Measurements from ENCODE around the gene LIPC.

LIPC gene

DNA sequence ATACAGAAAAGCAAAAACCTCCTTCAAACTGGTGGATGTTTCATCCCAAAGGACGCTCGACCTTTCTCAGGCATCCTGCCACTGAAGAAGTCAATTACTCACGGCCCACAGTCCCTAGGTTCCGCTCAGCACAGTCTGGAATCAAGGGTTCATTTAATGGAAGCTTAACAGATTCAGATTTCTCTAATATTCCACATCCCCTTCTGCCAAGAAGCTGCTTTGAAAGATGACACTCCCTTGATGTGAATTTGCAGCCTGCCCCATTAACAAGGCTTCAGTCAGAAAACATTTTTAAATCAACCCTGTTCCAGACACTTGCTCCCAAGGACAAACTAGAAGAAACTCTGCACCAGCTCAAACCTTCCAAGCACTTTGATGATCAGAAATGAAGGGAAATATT is 81.2 kb downstream of the LIPC start:
- no peak for DNase-seq (ENCODE audit: low read depth in 2 of 2, low spot score in 1 of 2)

- DNase-seq (ENCODE audit: low read depth in 2 of 2, low spot score in 1 of 2) = no peak
Measured at GRCh38 chr15:58513726-58514336, 82.0 kb downstream of the LIPC start.

DNA sequence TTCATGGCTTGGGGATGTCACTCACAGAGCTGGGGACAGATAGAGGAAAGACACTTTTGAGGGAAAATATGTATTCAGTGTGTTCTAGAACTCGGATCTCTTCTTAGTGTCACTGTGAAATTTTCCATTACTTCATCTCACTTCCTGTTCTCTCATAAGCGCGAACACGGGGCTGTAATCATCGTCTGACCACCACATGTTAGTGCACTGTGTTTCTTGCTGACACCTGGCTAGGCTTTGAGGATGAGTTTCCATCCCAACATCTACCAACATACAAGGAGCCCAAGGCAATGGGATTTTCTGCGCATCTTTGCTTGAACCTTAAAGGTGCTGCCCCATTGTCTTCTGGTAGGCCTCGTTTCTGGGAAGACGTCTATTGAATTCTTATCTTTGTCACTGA is 84.0 kb downstream of the LIPC start:
- DNase-seq (ENCODE audit: low read depth in 2 of 2, low spot score in 1 of 2) = no peak

DNA sequence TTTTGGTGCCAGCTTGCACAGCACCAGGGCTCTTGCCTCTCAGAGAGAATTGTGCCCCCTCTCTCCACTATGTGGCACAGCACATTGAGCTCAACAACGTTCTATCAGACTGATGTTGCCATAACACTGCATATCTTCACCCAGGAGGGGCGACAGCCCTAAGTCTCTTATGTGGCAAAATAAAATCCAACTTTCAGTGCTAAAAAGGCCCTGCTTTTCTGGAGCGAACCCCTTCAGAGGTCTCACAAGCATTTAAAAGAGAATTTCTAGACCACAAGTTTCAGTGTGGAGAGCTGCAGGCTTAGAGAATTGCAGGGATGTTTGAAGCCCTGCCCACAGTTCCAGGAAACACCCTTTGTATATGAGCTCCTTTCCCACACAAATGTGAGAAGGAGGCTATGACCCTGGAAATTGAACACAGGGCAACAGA is 85.5 kb downstream of the LIPC start:
- DNase-seq (ENCODE audit: low read depth in 2 of 2, low spot score in 1 of 2) = no peak

DNA sequence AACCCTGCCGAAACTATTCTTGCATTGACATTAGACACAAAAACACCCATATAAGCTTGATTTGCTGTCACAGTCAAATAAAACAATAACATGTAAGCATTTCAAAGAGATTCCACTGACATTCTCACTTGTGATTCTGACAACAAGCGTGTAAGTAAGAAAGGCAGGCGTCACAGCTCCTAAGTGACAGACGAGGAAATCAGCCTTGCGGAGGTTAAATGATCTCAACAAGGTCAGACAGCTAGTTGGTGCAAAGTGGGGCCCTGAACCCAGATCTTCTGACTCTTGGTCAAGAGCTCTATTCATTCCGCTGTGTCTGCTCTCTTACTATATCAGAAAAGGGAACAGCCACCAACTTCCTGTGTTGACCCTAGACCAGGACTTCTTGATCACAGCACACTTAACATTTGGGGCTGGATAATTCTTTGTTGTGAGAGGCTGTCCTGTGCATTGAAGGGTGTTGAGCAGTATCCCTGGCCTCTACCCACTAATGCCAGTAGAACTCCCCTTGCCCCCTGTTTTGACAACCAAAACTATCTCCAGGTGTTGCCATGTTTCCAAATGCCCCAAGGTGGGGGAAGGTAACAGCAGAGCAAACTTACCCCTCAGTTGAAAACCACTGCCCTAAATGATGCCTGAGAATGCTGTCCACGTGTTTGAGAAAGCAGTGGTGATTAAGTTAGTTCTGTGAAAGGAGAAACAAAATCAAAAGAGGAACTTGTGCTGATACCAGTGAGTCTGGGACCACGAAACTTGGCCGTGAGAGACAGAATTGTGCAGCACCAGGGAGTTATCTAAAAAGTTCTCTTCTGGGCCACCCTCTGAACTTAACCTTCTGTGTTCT is 86.1 kb downstream of the LIPC start:
- DNase-seq (ENCODE audit: low read depth in 2 of 2, low spot score in 1 of 2) = no peak

GRCh38 chr15:58518626-58519025 is 86.8 kb downstream of the LIPC start:
- DNase-seq (ENCODE audit: low read depth in 2 of 2, low spot score in 1 of 2) = no peak

GRCh38 chr15:58519516-58519915 is 87.7 kb downstream of the LIPC start:
- DNase-seq (ENCODE audit: low read depth in 2 of 2, low spot score in 1 of 2) = no peak

DNA sequence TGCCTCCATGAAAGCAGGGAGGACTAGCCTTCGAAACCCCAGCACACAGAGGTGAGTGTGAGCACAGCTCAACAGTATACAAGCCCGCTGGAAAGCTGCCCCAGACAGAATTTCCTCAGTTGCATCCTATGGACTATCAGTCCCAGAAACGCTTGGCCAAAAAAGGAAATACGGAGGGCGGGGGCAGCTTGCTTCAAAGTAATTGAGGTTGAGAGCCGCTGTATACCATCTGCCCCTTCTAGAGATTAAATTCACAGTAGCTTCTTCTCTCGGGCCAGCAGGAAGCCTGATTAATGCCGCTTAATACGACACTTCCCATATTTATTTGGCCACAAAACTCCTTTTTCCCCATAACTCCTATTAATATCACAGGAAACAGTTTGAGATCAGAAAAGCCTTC is 88.7 kb downstream of the LIPC start:
- no peak for DNase-seq (ENCODE audit: low read depth in 2 of 2, low spot score in 1 of 2)

GRCh38 chr15:58520936-58521292 is 89.1 kb downstream of the LIPC start:
- no peak for DNase-seq (ENCODE audit: low read depth in 2 of 2, low spot score in 1 of 2)

DNA sequence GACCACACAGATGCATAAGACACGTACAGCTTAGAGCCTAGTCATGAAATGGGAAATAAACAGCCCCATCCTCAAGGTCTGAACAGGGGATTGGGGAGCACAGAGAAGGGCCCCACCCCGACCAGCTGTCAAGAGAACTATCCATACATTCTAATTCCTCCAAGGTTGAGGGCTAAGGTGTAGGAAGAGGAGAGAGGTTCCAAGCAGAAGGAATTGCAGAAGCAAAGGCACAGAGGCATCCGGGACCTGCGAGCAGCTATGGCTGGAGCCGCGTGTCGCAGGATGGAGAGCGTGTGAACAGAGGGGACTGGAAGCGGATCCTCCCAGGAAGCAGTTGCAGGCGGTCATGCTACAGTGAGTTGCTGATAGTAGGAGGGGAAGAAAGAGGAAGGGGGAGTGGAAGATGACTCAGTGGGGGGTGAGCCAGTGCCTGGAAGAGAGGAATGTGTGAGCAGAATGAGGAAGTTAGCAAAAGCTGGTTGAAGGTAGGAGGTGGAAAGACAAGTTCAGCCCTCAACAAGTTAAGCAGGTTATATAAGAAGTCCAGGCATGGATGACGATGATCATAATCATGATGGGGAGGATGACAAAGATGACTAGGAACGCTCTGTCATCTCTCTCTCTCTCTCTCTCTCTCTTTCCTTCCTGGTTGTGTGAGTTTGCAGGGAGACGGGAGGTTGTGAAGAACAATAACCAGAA is 89.7 kb downstream of the LIPC start:
- DNase-seq (ENCODE audit: low read depth in 2 of 2, low spot score in 1 of 2) = no peak

DNA sequence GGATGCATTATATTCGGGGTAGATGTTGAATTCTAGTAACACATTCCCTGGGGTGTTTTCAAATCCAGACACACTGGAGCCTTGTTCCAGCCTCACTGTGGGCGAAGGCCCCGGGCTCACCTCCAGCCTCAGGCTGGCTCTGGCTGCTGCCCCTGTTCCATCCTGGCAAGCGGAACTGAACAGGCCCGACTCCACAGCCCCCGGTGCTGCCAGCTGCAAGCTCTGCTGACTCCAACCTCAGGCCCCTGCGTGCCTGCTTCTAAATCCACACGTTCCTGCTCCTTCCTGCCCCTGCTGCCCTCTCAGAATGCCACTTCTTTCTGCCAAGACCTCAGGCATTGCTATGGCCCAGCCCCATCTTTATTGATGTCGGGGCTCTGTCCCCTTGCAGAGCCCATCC is 90.6 kb downstream of the LIPC start:
- no peak for DNase-seq (ENCODE audit: low read depth in 2 of 2, low spot score in 1 of 2)

DNA sequence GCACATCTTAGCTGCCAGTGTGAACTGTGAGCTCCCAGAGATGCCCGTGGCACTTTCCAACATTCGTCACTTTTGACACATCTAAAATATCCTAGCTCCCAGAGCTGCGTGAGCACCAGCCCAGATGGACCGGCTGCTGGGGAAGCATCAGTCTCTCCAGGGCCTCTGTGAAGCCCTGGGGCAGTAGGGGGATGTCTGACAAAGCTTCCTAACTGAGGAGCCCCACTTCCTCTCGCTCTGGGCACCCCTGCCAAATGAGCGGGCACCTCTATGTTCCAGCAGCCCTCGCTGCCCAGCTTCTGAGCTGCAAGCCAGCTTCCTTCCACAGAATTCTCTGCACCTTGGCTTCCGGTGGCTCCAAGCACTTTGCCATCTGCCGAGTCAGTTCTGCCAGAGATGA is 91.1 kb downstream of the LIPC start:
- DNase-seq (ENCODE audit: low read depth in 2 of 2, low spot score in 1 of 2) = no peak

GRCh38 chr15:58523634-58524033 is 91.8 kb downstream of the LIPC start:
- no peak for DNase-seq (ENCODE audit: low read depth in 2 of 2, low spot score in 1 of 2)

DNA sequence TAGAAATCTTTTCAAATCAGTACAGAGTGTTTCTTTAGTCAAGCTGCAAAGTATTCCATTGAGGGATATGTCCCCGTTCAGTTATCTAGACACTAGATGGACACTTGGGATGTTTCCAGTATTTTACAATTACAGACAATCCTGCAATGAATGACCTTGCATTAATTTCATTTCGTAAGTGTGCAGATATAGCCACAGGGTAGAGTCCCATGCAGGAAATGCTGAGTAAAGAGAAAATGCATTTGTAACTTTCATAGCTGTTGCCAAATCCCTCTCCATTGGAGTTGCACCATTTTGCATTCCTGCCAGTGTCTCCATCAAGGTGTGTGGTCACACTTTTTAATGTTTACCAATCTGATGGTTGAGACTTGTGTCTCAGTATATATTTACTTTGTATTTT is 92.5 kb downstream of the LIPC start:
- no peak for DNase-seq (ENCODE audit: low read depth in 2 of 2, low spot score in 1 of 2)

- no peak for DNase-seq (ENCODE audit: low read depth in 2 of 2, low spot score in 1 of 2)
Measured at GRCh38 chr15:58525991-58526421, 94.2 kb downstream of the LIPC start.

GRCh38 chr15:58526647-58527192 is 94.9 kb downstream of the LIPC start:
- no peak for DNase-seq (ENCODE audit: low read depth in 2 of 2, low spot score in 1 of 2)

DNA sequence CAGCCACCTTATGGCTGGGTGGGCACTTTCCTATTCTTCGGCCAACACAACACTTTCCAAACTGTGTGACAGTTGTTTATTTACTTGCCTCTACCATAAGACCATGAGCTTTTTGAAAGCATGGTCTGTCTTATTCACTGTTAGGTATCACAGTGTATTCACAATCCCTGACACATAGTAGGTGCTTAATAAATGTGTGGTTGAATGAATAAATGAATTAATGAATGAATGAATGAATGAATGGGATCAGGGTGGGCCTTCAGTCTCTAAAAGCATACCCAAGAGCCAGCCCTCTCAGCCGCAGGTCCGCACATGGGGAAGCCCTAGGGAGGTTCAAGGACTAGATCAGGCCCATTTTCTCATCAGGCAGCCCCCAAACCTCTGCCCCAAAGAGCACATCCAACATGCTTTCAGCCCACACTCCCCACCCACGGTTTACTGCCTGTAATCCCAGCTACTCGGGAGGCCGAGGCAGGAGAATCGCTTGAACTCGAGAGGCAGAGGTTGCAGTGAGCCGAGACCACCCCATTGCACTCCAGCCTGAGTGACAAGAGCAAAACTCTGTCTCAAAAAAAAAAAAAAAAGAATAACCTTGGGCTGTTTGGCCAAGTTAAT is 95.9 kb downstream of the LIPC start:
- no peak for DNase-seq (ENCODE audit: low read depth in 2 of 2, low spot score in 1 of 2)

- no peak for DNase-seq (ENCODE audit: low read depth in 2 of 2, low spot score in 1 of 2)
Measured at GRCh38 chr15:58528188-58528870, 96.5 kb downstream of the LIPC start.

DNA sequence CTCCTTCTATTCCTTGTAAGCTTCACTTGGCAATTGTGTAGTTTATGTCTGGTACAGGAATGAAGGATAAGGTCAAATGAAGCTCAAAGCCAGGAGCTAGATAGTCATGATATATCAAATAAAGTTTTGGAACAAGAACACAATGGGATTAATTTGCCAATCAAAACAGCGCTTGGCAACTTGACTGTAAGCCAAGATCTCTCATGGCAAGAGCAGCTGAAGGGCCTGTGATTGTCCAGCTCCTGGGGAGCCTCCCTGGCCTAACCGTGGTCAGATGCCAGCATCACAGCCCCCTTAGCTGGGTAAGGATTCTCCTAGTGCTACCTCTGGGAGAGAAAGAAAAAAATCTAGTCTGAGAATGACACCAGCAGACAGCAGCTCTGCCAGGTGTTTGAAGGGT is 97.2 kb downstream of the LIPC start:
- DNase-seq (ENCODE audit: low read depth in 2 of 2, low spot score in 1 of 2) = no peak

GRCh38 chr15:58530056-58530590 is 98.3 kb downstream of the LIPC start:
- DNase-seq (ENCODE audit: low read depth in 2 of 2, low spot score in 1 of 2) = no peak

- DNase-seq (ENCODE audit: low read depth in 2 of 2, low spot score in 1 of 2) = no peak
Measured at GRCh38 chr15:58532126-58532525, 100.3 kb downstream of the LIPC start.

Data from stimulated activated CD8-positive, alpha-beta memory T cell treated with anti-CD3 and anti-CD28 coated beads, Interleukin-4, amount 100 ng/mL, for 4 hours (primary cell).